ENCODE results near the gene KHDRBS1.

DNA sequence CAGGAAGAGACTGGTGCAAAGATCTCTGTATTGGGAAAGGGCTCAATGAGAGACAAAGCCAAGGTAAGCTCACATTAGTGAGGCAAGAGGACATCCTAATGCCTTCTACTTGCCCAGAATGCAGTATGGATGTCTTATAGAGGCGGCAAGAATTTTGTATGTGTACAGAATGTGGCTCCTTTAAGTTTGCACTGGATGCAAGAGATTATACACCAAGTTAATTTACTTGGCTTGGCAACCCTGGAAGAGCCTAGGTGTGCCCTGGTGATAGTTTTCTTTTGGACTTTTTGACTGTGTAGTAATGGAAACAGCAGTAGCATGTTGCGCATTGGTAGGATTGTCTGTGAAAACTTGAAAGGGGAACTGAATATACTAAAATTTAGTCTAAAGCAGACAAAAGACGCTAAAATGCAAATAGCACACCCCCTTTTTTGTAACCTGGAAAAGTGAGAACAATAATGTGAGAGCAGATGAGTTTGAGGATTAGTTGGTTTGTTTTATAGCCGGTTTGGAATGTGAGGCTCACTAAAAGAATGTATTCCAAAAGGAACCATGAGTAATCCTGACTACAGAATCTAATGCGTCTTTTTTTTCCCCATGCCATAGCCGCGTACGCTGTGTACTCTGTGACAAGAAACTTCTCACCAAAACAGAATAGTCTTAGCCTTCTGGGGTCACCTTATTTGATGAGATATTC lies 18.1 kb downstream of the KHDRBS1 start:
- no peak for TF ChIP-seq NR2C2 (CRISPR knock-in tag; IDR thresholded peaks at IDR 0.05)
- TF ChIP-seq NR2C2 (tag; IDR thresholded peaks at IDR 0.05): no peak
- TF ChIP-seq FOSL1 (tag; conservative IDR thresholded peaks at IDR 0.05): no peak
- no peak for TF ChIP-seq SMARCA5 (IDR thresholded peaks at IDR 0.05)
- no peak for TF ChIP-seq ZNF232 (CRISPR knock-in tag; IDR thresholded peaks at IDR 0.05)
- TF ChIP-seq POLR2AphosphoS5 (IDR thresholded peaks at IDR 0.05; ENCODE audit: control insufficient read depth, insufficient read depth, low read depth, low read length): no peak
- TF ChIP-seq MCM7 (IDR thresholded peaks at IDR 0.05): no peak
- TF ChIP-seq MYC (IDR thresholded peaks at IDR 0.05; ENCODE audit: low read depth, low read length): no peak
- no peak for TF ChIP-seq MYC (CRISPR knock-in tag; IDR thresholded peaks at IDR 0.05; ENCODE audit: borderline replicate concordance, low read depth)
- TF ChIP-seq CEBPB (tag; IDR thresholded peaks at IDR 0.05): no peak
- no peak for TF ChIP-seq IFI16 (CRISPR knock-in tag; IDR thresholded peaks at IDR 0.05)

All from K562 (cell line).